ENCODE data around the gene NINL. TPM values are rescaled to one million over a fixed set of nuclear protein-coding genes. Genes with fewer than 3 reads are reported as not detected.
"Not testable (repeated sequence)": the region's sequence is repeated elsewhere in the genome, so short reads cannot be mapped to it uniquely, and the experiment has no call there.

The NINL gene
- polyA plus RNA-seq (2013), result 0.18 TPM

- CTCF ChIA-PET, result no interaction called here
- POLR2A ChIA-PET, result no interaction called here
- Histone ChIP-seq H3K36me3 (ENCODE audit: control insufficient read depth in 4 of 4, insufficient read depth in 4 of 4, low read length in 3 of 4) (no peaks in the 10 kb centered on the region), H3K27me3 (replicated peaks in 2 of 5; ENCODE audit: control insufficient read depth in 4 of 5, insufficient read depth in 5 of 5, low read length in 4 of 5) (peaks cover 0 to 69% (median 20%) of the 10 kb centered on the region in 5 experiments), H3K9me3 (ENCODE audit: control extremely low read depth in 1 of 5, control insufficient read depth in 4 of 5, insufficient read depth in 2 of 5, low read depth in 1 of 5, low read length in 4 of 5) (peaks cover 0 to 2% (median 0%) of the 10 kb centered on the region in 5 experiments), H3K4me1 (ENCODE audit: control extremely low read depth in 1 of 4, control insufficient read depth in 4 of 4, insufficient read depth in 4 of 4, low read length in 3 of 4) (peaks cover 0 to 12% (median 7%) of the 10 kb centered on the region in 4 experiments), H3K4me3 (ENCODE audit: control insufficient read depth in 1 of 7, extremely low read depth in 1 of 7, insufficient read depth in 4 of 7, low read depth in 2 of 7, low read length in 6 of 7) (peak within 1 kb of the TSS; percentile 12 to 70 (median 54)), H3K27ac (ENCODE audit: insufficient read depth in 1 of 2, low read depth in 1 of 2, low read length in 2 of 2, poor library complexity in 1 of 2, severe bottlenecking in 2 of 2) (no peak within 1 kb of the TSS)
- peak; percentile 14 to 36 (median 25) for DNase-seq
- 3% methylated on average over 98 of the region's 108 CpGs for WGBS (ENCODE audit: insufficient coverage)
Measured at GRCh38 chr20:25584905-25585704, at the start of gene NINL. Gene NINL (minus strand): TSS chr20:25585531. CDS start chr20:25526587, 58,944 bp downstream.

- DNase-seq, result no peak
- ChIA-PET POLR2A (no interaction called here), CTCF (no interaction called here)
- H3K9me3 ChIP-seq (ENCODE audit: control extremely low read depth in 1 of 5, control insufficient read depth in 4 of 5, insufficient read depth in 2 of 5, low read depth in 1 of 5, low read length in 4 of 5), result peaks cover 0 to 19% (median 9%) of the 10 kb centered on the region in 5 experiments
- 100% methylated on average over 2 of the region's 5 CpGs for WGBS (ENCODE audit: insufficient coverage)
- no peaks in the 10 kb centered on the region for H3K27me3 ChIP-seq (replicated peaks in 2 of 5; ENCODE audit: control insufficient read depth in 4 of 5, insufficient read depth in 5 of 5, low read length in 4 of 5)
- no peak overlapping the region for H3K4me3 ChIP-seq (ENCODE audit: control insufficient read depth in 1 of 7, extremely low read depth in 1 of 7, insufficient read depth in 4 of 7, low read depth in 2 of 7, low read length in 6 of 7)
- no peaks in the 10 kb centered on the region for H3K4me1 ChIP-seq (ENCODE audit: control extremely low read depth in 1 of 4, control insufficient read depth in 4 of 4, insufficient read depth in 4 of 4, low read length in 3 of 4)
- no peak overlapping the region for H3K27ac ChIP-seq (ENCODE audit: insufficient read depth in 1 of 2, low read depth in 1 of 2, low read length in 2 of 2, poor library complexity in 1 of 2, severe bottlenecking in 2 of 2)
- H3K36me3 ChIP-seq (ENCODE audit: control insufficient read depth in 4 of 4, insufficient read depth in 4 of 4, low read length in 3 of 4), result peaks cover 0 to 20% (median 3%) of the 10 kb centered on the region in 4 experiments
Measured at GRCh38 chr20:25632940-25633790, 47.8 kb upstream of the NINL start.

GRCh38 chr20:25630615-25631014 lies 45.3 kb upstream of the NINL start:
- H3K4me3 ChIP-seq (ENCODE audit: control insufficient read depth in 1 of 7, extremely low read depth in 1 of 7, insufficient read depth in 4 of 7, low read depth in 2 of 7, low read length in 6 of 7); H3K4me1 ChIP-seq (ENCODE audit: control extremely low read depth in 1 of 4, control insufficient read depth in 4 of 4, insufficient read depth in 4 of 4, low read length in 3 of 4); H3K27me3 ChIP-seq (replicated peaks in 2 of 5; ENCODE audit: control insufficient read depth in 4 of 5, insufficient read depth in 5 of 5, low read length in 4 of 5); CTCF ChIA-PET; POLR2A ChIA-PET; DNase-seq; H3K27ac ChIP-seq (ENCODE audit: insufficient read depth in 1 of 2, low read depth in 1 of 2, low read length in 2 of 2, poor library complexity in 1 of 2, severe bottlenecking in 2 of 2); H3K36me3 ChIP-seq (ENCODE audit: control insufficient read depth in 4 of 4, insufficient read depth in 4 of 4, low read length in 3 of 4): not testable (repeated sequence)
- WGBS (ENCODE audit: insufficient coverage), result no CpG with 5 or more reads among the region's 2 CpGs
- peaks cover 0 to 12% (median 10%) of the 10 kb centered on the region in 5 experiments for H3K9me3 ChIP-seq (ENCODE audit: control extremely low read depth in 1 of 5, control insufficient read depth in 4 of 5, insufficient read depth in 2 of 5, low read depth in 1 of 5, low read length in 4 of 5)

GRCh38 chr20:25629816-25630499 lies 44.6 kb upstream of the NINL start:
- DNase-seq, result no peak
- Histone ChIP-seq H3K4me3 (ENCODE audit: control insufficient read depth in 1 of 7, extremely low read depth in 1 of 7, insufficient read depth in 4 of 7, low read depth in 2 of 7, low read length in 6 of 7) (no peak overlapping the region), H3K27me3 (replicated peaks in 2 of 5; ENCODE audit: control insufficient read depth in 4 of 5, insufficient read depth in 5 of 5, low read length in 4 of 5) (no peaks in the 10 kb centered on the region), H3K9me3 (ENCODE audit: control extremely low read depth in 1 of 5, control insufficient read depth in 4 of 5, insufficient read depth in 2 of 5, low read depth in 1 of 5, low read length in 4 of 5) (peaks cover 0 to 11% (median 10%) of the 10 kb centered on the region in 5 experiments), H3K4me1 (ENCODE audit: control extremely low read depth in 1 of 4, control insufficient read depth in 4 of 4, insufficient read depth in 4 of 4, low read length in 3 of 4) (no peaks in the 10 kb centered on the region), H3K27ac (ENCODE audit: insufficient read depth in 1 of 2, low read depth in 1 of 2, low read length in 2 of 2, poor library complexity in 1 of 2, severe bottlenecking in 2 of 2) (no peak overlapping the region), H3K36me3 (ENCODE audit: control insufficient read depth in 4 of 4, insufficient read depth in 4 of 4, low read length in 3 of 4) (peaks cover 0 to 8% (median 2%) of the 10 kb centered on the region in 4 experiments)
- POLR2A ChIA-PET, result no interaction called here
- CTCF ChIA-PET, result no interaction called here
- 97% methylated on average over 3 of the region's 8 CpGs for WGBS (ENCODE audit: insufficient coverage)

- ChIA-PET POLR2A (no interaction called here), CTCF (no interaction called here)
- H3K4me3 ChIP-seq (ENCODE audit: control insufficient read depth in 1 of 7, extremely low read depth in 1 of 7, insufficient read depth in 4 of 7, low read depth in 2 of 7, low read length in 6 of 7), result no peak overlapping the region
- H3K27me3 ChIP-seq (replicated peaks in 2 of 5; ENCODE audit: control insufficient read depth in 4 of 5, insufficient read depth in 5 of 5, low read length in 4 of 5), result no peaks in the 10 kb centered on the region
- no peak overlapping the region for H3K27ac ChIP-seq (ENCODE audit: insufficient read depth in 1 of 2, low read depth in 1 of 2, low read length in 2 of 2, poor library complexity in 1 of 2, severe bottlenecking in 2 of 2)
- DNase-seq, result no peak
- WGBS (ENCODE audit: insufficient coverage), result 98% methylated on average over 8 of the region's 9 CpGs
- H3K36me3 ChIP-seq (ENCODE audit: control insufficient read depth in 4 of 4, insufficient read depth in 4 of 4, low read length in 3 of 4), result no peaks in the 10 kb centered on the region
- peaks cover 0 to 21% (median 18%) of the 10 kb centered on the region in 4 experiments for H3K4me1 ChIP-seq (ENCODE audit: control extremely low read depth in 1 of 4, control insufficient read depth in 4 of 4, insufficient read depth in 4 of 4, low read length in 3 of 4)
- peaks cover 0 to 10% (median 7%) of the 10 kb centered on the region in 5 experiments for H3K9me3 ChIP-seq (ENCODE audit: control extremely low read depth in 1 of 5, control insufficient read depth in 4 of 5, insufficient read depth in 2 of 5, low read depth in 1 of 5, low read length in 4 of 5)
Measured at GRCh38 chr20:25626779-25627178, 41.4 kb upstream of the NINL start.

GRCh38 chr20:25624500-25624939 lies 39.2 kb upstream of the NINL start:
- 33% methylated on average over 13 of the region's 17 CpGs for WGBS (ENCODE audit: insufficient coverage)
- POLR2A ChIA-PET, result no interaction called here
- CTCF ChIA-PET, result interaction anchor here (1.1 kb wide), 1 partner anchor 25 kb away, joined by 3 read pairs; no protein-coding TSS in a partner anchor
- Histone ChIP-seq H3K4me3 (ENCODE audit: control insufficient read depth in 1 of 7, extremely low read depth in 1 of 7, insufficient read depth in 4 of 7, low read depth in 2 of 7, low read length in 6 of 7) (peak overlapping the region in 6 of 7 experiments; percentile 57 to 93 (median 86)), H3K4me1 (ENCODE audit: control extremely low read depth in 1 of 4, control insufficient read depth in 4 of 4, insufficient read depth in 4 of 4, low read length in 3 of 4) (peaks cover 0 to 24% (median 18%) of the 10 kb centered on the region in 4 experiments), H3K36me3 (ENCODE audit: control insufficient read depth in 4 of 4, insufficient read depth in 4 of 4, low read length in 3 of 4) (peaks cover 0 to 5% (median 3%) of the 10 kb centered on the region in 4 experiments), H3K27ac (ENCODE audit: insufficient read depth in 1 of 2, low read depth in 1 of 2, low read length in 2 of 2, poor library complexity in 1 of 2, severe bottlenecking in 2 of 2) (peak overlapping the region; percentile 50 to 80), H3K9me3 (ENCODE audit: control extremely low read depth in 1 of 5, control insufficient read depth in 4 of 5, insufficient read depth in 2 of 5, low read depth in 1 of 5, low read length in 4 of 5) (peaks cover 0 to 9% (median 3%) of the 10 kb centered on the region in 5 experiments), H3K27me3 (replicated peaks in 2 of 5; ENCODE audit: control insufficient read depth in 4 of 5, insufficient read depth in 5 of 5, low read length in 4 of 5) (no peaks in the 10 kb centered on the region)
- no peak for DNase-seq
